Brain microvascular endothelial cell (primary cell): ENCODE data around the gene GAP43.
"Not testable (repeated sequence)": the region's sequence is repeated elsewhere in the genome, so short reads cannot be mapped to it uniquely, and the experiment has no call there.

ENCODE experiments used
- DNase-seq: peaks from one replicate; pipeline ENCODE4 v3.0.0-alpha.2; 2020
- H3K27ac ChIP-seq: fragments of 250-450 bp; sonication (Bioruptor Pico); 2 replicates; pipeline ENCODE4 v1.5.1; 2020; ENCODE audit warnings: mild to moderate bottlenecking, moderate library complexity
- H3K27me3 ChIP-seq: fragments of 250-450 bp; sonication (Bioruptor Pico); replicated peaks from 2 replicates; pipeline ENCODE4 v1.5.1; 2020; ENCODE audit warnings: mild to moderate bottlenecking
- H3K36me3 ChIP-seq: fragments of 250-450 bp; sonication (Bioruptor Pico); replicated peaks from 2 replicates; pipeline ENCODE4 v1.5.1; 2020; ENCODE audit warnings: mild to moderate bottlenecking
- H3K4me3 ChIP-seq: 2 replicates; pipeline ENCODE4 v1.5.1; 2011; ENCODE audit warnings: low read depth, mild to moderate bottlenecking, control low read depth, low read length, moderate library complexity
- CTCF ChIP-seq: IDR thresholded peaks from 2 replicates; pipeline ENCODE4 v1.5.1; 2011; ENCODE audit warnings: low read depth, mild to moderate bottlenecking, moderate library complexity, low read length, control low read depth, inconsistent platforms; ENCODE audit errors: missing control alignments
- in situ Hi-C: cut with HindIII; loops from 2 replicates; pipeline ENCODE4 v1.10.0; 2017; ENCODE audit warnings: low sequenced_read_pairs, low pct_ligation_motif_present

The GAP43 gene

GRCh38 chr3:115728013-115728412 lies 104.7 kb downstream of the GAP43 start:
- no peak for TF ChIP-seq CTCF
- no peaks in the 10 kb centered on the region for H3K36me3 ChIP-seq
- no peak overlapping the region for H3K27ac ChIP-seq
- H3K4me3 ChIP-seq = no peak overlapping the region
- in situ Hi-C loops = no loop called here
- no peaks in the 10 kb centered on the region for H3K27me3 ChIP-seq
- no peak for DNase-seq

- DNase-seq, H3K27me3 ChIP-seq, H3K4me3 ChIP-seq, in situ Hi-C loops, H3K36me3 ChIP-seq, H3K27ac ChIP-seq: not testable (repeated sequence)
Observed at GRCh38 chr3:115736341-115736740, 113.0 kb downstream of the GAP43 start.

DNA sequence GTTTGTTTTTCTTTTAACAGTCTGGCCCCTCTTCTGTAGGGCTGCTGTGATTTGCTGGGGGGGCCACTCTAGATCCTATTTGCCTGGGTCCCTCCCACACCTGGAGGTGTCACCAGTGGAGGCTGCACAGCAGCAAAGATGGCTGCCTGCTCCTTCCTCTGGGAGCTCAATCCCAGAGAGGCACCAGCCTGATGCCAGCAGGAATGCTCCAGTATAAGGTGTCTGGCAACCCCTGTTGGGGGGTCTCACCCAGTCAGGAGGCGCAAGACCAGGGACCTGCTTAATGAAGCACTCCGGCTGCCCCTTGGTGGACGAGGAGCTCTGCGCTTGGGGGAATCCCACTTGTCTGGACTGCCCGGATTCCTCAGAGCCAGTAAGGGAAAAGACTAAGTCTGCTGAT lies 118.3 kb downstream of the GAP43 start:
- H3K27me3 ChIP-seq = no peaks in the 10 kb centered on the region
- no peak overlapping the region for H3K4me3 ChIP-seq
- TF ChIP-seq CTCF = no peak
- no peak for DNase-seq
- no peak overlapping the region for H3K27ac ChIP-seq
- H3K36me3 ChIP-seq = no peaks in the 10 kb centered on the region
- in situ Hi-C loops = no loop called here

- peak; percentile 6 for DNase-seq
- in situ Hi-C loops, H3K36me3 ChIP-seq, H3K27me3 ChIP-seq, H3K4me3 ChIP-seq, H3K27ac ChIP-seq: not testable (repeated sequence)
Observed at GRCh38 chr3:115744516-115744915, 121.2 kb downstream of the GAP43 start.

DNA sequence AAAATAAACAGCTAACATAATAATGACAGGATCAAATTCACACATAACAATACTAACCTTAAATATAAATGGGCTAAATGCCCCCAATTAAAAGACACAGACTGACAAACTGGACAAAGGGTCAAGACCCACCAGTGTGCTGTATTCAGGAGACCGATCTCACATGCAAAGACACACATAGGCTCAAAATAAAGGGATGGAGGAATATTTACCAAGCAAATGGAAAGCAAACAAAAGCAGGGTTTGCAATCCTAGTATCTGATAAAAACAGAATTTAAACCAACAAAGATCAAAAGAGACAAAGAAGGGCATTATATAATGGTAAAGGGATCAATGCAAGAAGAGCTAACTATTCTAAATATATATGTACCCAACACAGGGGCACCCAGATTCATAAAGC lies 129.7 kb downstream of the GAP43 start:
- H3K4me3 ChIP-seq, H3K27ac ChIP-seq, H3K36me3 ChIP-seq, H3K27me3 ChIP-seq, DNase-seq, in situ Hi-C loops: not testable (repeated sequence)

GRCh38 chr3:115758076-115758763 lies 134.9 kb downstream of the GAP43 start:
- TF ChIP-seq CTCF = no peak

DNA sequence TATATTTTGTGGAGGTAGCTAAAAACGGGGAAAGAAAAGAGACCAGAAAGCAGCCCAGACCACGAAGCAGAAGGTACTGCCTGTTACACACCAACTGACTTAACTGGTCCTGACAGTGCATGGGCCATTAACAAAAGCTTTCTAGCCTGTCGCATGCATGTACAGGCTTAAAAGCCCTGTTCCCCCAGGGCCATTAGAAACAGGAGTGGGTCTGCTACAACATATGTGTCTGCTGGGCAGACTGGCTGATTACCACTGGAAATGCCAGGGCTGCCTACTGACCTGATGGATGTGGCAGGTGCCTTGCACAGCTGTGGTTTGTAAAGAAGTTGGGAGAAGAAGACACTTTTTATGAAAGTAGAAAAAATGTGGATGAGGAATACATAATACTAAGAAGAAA lies 137.4 kb downstream of the GAP43 start:
- in situ Hi-C loops = no loop called here
- Histone ChIP-seq H3K27ac (no peak overlapping the region), H3K27me3 (no peaks in the 10 kb centered on the region), H3K4me3 (no peak overlapping the region), H3K36me3 (no peaks in the 10 kb centered on the region)
- no peak for DNase-seq
- no peak for TF ChIP-seq CTCF

More at GRCh38 chr3:115758076-115758763, 134.9 kb downstream of the GAP43 start:
- H3K27ac ChIP-seq = no peak overlapping the region
- peak; percentile 2 for DNase-seq
- no peaks in the 10 kb centered on the region for H3K36me3 ChIP-seq
- H3K4me3 ChIP-seq = no peak overlapping the region
- in situ Hi-C loops = no loop called here
- no peaks in the 10 kb centered on the region for H3K27me3 ChIP-seq
